ENCODE measurements around the gene KCNH5. TPM values are rescaled to one million over a fixed set of nuclear protein-coding genes. Genes with fewer than 3 reads are reported as not detected.

Gene KCNH5
- total RNA-seq, 2 donors from 2014 or later: not detected

DNA sequence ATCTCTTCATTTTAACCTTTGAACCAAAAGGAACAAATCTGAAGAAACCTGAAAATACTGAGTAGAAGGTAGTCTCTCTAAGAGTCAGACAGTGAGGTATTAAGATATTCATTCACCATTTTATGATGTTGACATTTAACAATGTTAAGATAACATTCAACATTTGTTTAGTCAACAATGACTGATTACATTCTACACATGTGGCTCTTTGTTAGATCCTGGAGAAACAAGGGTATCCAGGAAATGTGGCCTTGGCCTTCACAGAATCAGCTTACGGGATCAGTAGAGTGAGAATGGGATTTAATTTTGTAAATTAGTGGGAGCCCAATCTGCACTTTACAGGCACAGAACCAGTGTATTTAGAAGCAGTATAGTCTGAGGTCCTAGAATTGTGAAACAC, 355.5 kb downstream of the KCNH5 start:
- no peak overlapping the region for H3K27ac ChIP-seq
- H3K36me3 ChIP-seq: no peaks in the 10 kb centered on the region
- H3K27me3 ChIP-seq (replicated peaks; ENCODE audit: insufficient read depth): no peaks in the 10 kb centered on the region
- peaks cover 3% of the 10 kb centered on the region for H3K9me3 ChIP-seq
- no peaks in the 10 kb centered on the region for H3K4me1 ChIP-seq (ENCODE audit: control insufficient read depth in 1 of 2, low read depth in 2 of 2)
- no peak for ATAC-seq (ENCODE audit: insufficient number of reproducible peaks, low FRiP score, low read depth)
- no peak for DNase-seq (ENCODE audit: low spot score)
- TF ChIP-seq, protein P1, sequence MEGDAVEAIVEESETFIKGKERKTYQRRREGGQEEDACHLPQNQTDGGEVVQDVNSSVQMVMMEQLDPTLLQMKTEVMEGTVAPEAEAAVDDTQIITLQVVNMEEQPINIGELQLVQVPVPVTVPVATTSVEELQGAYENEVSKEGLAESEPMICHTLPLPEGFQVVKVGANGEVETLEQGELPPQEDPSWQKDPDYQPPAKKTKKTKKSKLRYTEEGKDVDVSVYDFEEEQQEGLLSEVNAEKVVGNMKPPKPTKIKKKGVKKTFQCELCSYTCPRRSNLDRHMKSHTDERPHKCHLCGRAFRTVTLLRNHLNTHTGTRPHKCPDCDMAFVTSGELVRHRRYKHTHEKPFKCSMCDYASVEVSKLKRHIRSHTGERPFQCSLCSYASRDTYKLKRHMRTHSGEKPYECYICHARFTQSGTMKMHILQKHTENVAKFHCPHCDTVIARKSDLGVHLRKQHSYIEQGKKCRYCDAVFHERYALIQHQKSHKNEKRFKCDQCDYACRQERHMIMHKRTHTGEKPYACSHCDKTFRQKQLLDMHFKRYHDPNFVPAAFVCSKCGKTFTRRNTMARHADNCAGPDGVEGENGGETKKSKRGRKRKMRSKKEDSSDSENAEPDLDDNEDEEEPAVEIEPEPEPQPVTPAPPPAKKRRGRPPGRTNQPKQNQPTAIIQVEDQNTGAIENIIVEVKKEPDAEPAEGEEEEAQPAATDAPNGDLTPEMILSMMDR (IDR thresholded peaks at IDR 0.05): no peak
- no peak overlapping the region for H3K4me3 ChIP-seq

DNA sequence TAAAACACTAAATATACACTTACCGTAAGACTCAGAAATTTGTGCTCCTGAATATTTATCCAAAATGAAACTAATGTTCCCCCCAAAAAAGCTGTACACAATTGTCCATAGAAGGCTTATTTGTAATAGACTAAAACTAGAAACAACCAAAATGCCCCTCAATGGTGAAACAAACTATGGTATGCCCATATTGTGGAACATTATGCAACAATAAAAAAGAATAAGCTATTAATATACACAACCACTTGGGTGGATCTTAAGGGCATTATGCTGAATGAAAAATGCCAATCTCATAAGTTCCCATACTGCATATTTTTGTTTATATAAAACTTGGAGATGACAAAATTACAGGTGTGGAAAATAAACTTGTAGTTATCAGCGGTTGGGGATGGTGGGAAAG, 357.4 kb downstream of the KCNH5 start:
- Histone ChIP-seq H3K27me3 (replicated peaks; ENCODE audit: insufficient read depth) (no peaks in the 10 kb centered on the region), H3K4me3 (no peak overlapping the region), H3K36me3 (no peaks in the 10 kb centered on the region), H3K27ac (no peak overlapping the region), H3K9me3 (peaks cover 3% of the 10 kb centered on the region), H3K4me1 (ENCODE audit: control insufficient read depth in 1 of 2, low read depth in 2 of 2) (no peaks in the 10 kb centered on the region)
- no peak for ATAC-seq (ENCODE audit: insufficient number of reproducible peaks, low FRiP score, low read depth)
- TF ChIP-seq, protein P1 (IDR thresholded peaks at IDR 0.05): no peak
- no peak for DNase-seq (ENCODE audit: low spot score)

DNA sequence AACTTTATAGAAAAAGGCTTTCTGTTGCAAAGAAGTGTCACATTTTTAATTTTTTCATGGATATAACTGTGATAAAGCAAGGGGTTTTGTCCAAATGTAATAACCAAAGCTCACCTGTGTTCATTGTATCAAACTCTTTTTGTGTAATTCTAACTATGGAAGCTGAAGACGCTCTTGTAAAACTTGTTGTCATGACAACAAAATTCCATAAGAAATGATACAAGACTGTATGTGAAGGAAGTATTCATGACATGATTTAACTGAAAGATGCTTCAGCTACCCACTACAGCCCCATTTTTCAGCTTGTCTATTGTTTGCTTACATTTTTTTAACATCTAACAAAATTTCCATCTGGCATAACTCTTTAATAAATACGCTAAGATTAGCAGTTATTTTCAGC, 360.9 kb downstream of the KCNH5 start:
- Histone ChIP-seq H3K9me3 (peaks cover 3% of the 10 kb centered on the region), H3K4me3 (no peak overlapping the region), H3K4me1 (ENCODE audit: control insufficient read depth in 1 of 2, low read depth in 2 of 2) (no peaks in the 10 kb centered on the region), H3K36me3 (no peaks in the 10 kb centered on the region), H3K27ac (no peak overlapping the region), H3K27me3 (replicated peaks; ENCODE audit: insufficient read depth) (no peaks in the 10 kb centered on the region)
- DNase-seq (ENCODE audit: low spot score): no peak
- TF ChIP-seq, protein P1 (IDR thresholded peaks at IDR 0.05): no peak
- ATAC-seq (ENCODE audit: insufficient number of reproducible peaks, low FRiP score, low read depth): no peak

DNA sequence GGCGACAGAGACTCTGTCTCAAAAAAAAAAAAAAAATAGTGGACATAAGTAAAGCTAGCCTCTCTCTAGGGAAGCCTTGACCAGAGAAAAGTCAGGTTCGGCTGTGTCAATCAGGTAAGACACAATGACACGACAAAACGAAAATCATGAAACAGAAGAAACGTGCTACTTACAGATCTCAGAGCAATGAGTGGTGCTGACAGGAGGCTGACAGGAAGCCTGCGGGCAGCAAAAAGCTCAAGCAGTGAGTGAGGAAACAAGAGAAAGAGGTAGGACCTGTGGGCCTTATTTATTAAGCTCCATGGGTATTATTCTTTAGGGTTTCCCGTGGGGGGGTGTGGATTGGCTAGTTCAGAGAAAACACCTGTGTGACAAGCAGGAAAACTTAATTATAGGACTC, 363.1 kb downstream of the KCNH5 start:
- no peak overlapping the region for H3K27ac ChIP-seq
- no peak overlapping the region for H3K4me3 ChIP-seq
- H3K4me1 ChIP-seq (ENCODE audit: control insufficient read depth in 1 of 2, low read depth in 2 of 2): no peaks in the 10 kb centered on the region
- DNase-seq (ENCODE audit: low spot score) (no peak), ATAC-seq (ENCODE audit: insufficient number of reproducible peaks, low FRiP score, low read depth) (no peak)
- H3K36me3 ChIP-seq: no peaks in the 10 kb centered on the region
- TF ChIP-seq, protein P1 (IDR thresholded peaks at IDR 0.05): no peak
- no peaks in the 10 kb centered on the region for H3K27me3 ChIP-seq (replicated peaks; ENCODE audit: insufficient read depth)
- H3K9me3 ChIP-seq: no peaks in the 10 kb centered on the region

DNA sequence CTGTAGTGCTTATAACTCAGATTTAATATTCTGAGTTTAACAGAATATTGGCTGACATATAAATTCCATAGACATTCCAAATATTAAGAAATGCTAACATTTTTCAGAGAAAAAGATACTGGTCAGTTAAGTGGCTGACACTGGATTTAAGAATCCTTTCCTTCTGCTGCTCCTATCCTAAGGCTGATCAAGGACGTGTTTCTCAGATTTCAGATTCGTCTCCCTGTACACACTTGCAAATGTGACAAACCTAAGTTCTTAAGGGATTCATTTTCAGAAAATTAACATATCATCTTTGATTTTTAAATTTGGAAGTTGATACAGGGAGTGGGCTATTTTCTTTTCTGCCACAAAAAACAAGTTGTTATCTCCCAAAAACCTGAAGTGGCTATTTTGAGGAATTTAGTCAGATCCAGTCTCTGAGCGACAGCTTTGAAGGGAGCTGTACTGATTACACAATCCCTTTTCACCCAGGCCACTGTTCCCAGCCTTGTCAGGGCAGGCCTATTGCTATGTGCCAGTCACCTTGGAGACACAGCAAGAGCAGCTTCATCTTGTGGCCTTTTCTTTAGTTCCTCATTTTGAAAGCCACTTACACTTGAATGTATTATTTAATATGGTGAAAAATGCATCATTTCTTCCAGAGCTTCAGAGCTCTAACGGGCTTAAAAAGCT, 370.6 kb downstream of the KCNH5 start:
- no peak overlapping the region for H3K4me3 ChIP-seq
- TF ChIP-seq, protein P1 (IDR thresholded peaks at IDR 0.05): no peak
- ATAC-seq (ENCODE audit: insufficient number of reproducible peaks, low FRiP score, low read depth) (no peak), DNase-seq (ENCODE audit: low spot score) (no peak)
- H3K4me1 ChIP-seq (ENCODE audit: control insufficient read depth in 1 of 2, low read depth in 2 of 2): no peaks in the 10 kb centered on the region
- H3K9me3 ChIP-seq: no peaks in the 10 kb centered on the region
- H3K27ac ChIP-seq: no peak overlapping the region
- H3K36me3 ChIP-seq: no peaks in the 10 kb centered on the region
- H3K27me3 ChIP-seq (replicated peaks; ENCODE audit: insufficient read depth): no peaks in the 10 kb centered on the region

Data from thoracic aorta (tissue), 2 donors.